GM19240 (cell line): ENCODE results near the gene MED17.

Experiments
- DNase-seq: peaks from one replicate; pipeline ENCODE4 v3.0.0; 2011; ENCODE audit warnings: low spot score; ENCODE audit not compliant: insufficient read length

MED17 gene

GRCh38 chr11:93846411-93846810, 62.3 kb downstream of the MED17 start:
- DNase-seq: no peak

DNA sequence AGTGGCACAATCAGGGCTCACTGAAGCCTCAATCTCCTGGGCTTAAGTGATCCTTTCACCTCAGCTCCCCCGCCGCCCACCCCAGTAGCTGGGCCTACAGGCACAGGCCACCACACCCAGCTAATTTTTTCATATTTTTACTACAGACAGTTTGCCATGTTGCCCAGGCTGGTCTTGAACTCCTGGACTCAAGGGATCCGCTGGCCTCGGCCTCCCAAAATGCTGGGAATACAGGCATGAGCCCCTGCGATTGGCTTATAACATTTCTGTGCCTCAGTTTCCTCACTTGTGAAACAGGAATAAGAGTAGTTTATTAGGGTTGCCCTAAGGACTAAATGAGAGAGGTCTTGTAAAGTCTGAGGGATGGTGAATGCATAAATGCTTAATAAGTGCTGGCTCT, 65.1 kb downstream of the MED17 start:
- DNase-seq: no peak

GRCh38 chr11:93849751-93850593, 65.9 kb downstream of the MED17 start:
- no peak for DNase-seq

- DNase-seq: no peak
These were observed 66.5 kb downstream of the MED17 start, which contains the start of gene VSTM5 for GRCh38 chr11:93850594-93851018. Gene VSTM5, minus strand, starts transcription at chr11:93850618. Its CDS starts 116 bp downstream, at chr11:93850502.

DNA sequence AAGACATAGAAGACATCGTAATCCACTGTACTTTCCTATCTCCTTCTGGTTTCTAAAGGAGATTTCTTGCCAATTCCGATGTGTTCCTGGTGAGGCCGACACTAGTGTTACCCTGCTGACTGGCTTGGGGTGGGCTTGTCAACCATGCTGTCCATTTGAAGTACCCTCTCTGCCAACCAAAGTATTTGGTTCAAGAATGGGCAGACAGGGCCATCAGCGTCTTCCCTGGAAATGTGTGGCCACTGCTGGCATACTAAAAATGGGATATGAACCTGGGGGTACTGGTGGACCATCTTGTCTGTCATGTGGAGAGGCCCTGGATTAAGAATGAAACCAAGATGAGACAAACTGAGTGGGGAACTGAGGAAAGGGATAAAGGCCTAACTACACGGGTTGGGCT, 68.2 kb downstream of the MED17 start:
- DNase-seq: no peak

DNA sequence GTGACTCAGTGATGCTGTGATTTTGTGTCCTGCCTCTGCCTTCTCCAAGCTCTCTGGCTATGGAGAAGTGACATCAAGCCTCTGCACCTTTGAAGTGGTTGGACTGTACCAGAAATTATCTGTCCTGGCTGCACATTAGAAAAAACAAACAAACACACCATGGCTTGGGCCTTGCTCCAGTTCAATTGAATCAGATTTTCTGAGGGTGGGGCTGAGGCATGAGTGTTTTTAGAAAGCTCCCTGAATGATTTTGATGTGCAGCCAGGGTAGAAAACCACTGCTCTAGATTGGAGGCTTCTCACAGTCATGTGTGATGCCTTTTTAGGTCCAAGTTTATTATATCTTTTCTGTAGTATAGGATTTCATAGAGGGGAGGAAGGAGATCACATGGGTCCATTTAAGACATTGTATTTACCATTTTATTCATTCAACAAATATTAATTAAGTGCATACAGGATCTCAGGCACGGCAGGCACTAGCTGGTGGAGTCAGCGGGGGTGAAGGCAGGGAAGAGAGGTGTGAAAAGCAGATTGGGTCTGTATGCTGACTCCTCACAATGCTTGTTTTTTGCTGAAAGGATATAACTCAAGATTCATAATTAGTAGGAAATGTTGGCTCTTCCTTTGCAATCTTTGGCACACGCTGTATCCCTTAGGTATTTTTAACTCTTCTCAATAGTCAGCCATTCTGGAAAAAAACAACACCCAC, 73.5 kb downstream of the MED17 start:
- no peak for DNase-seq

GRCh38 chr11:93858121-93858775, 74.2 kb downstream of the MED17 start:
- DNase-seq: no peak

- no peak for DNase-seq
These were observed 77.7 kb downstream of the MED17 start for GRCh38 chr11:93861808-93862207.
